Stimulated activated CD4-positive, alpha-beta T cell treated with anti-CD3 and anti-CD28 coated beads, Interleukin-2, amount 100 ng/mL, for 48 hours (primary cell): ENCODE results near the gene PHKB.
"Not testable (repeated sequence)": the region's sequence is repeated elsewhere in the genome, so short reads cannot be mapped to it uniquely, and the experiment has no call there.

Experiments used
- DNase-seq, 2 donors: peaks; one replicate each; pipeline ENCODE4 v3.0.0-alpha.2; 2020

PHKB gene

GRCh38 chr16:47460711-47461597 is at the start of gene PHKB, which contains the start of gene ITFG1:
Gene PHKB (plus strand): TSS chr16:47461331. CDS start chr16:47461351, 20 bp downstream.
Gene ITFG1 (minus strand): TSS chr16:47461063. CDS start chr16:47461045, 18 bp downstream.
- DNase-seq: peak; percentile 91 to 92

- no peak for DNase-seq
These were observed 48.1 kb upstream of the PHKB start for GRCh38 chr16:47413041-47413440.

GRCh38 chr16:47416869-47417268 is 44.3 kb upstream of the PHKB start:
- DNase-seq: no peak

- no peak for DNase-seq
These were observed 36.3 kb upstream of the PHKB start for GRCh38 chr16:47424846-47425245.

GRCh38 chr16:47426806-47427205 is 34.3 kb upstream of the PHKB start:
- DNase-seq: no peak

- DNase-seq: no peak
These were observed 29.2 kb upstream of the PHKB start for GRCh38 chr16:47431960-47432359.

GRCh38 chr16:47434274-47434673 is 26.9 kb upstream of the PHKB start:
- DNase-seq: not testable (repeated sequence)

GRCh38 chr16:47440066-47440465 is 21.1 kb upstream of the PHKB start:
- not testable (repeated sequence) for DNase-seq

GRCh38 chr16:47442884-47443283 is 18.2 kb upstream of the PHKB start:
- not testable (repeated sequence) for DNase-seq

- no peak for DNase-seq
These were observed 14.7 kb upstream of the PHKB start for GRCh38 chr16:47446431-47446830.

- no peak for DNase-seq
These were observed 12.1 kb upstream of the PHKB start for GRCh38 chr16:47448830-47449575.

- no peak for DNase-seq
These were observed 11.3 kb upstream of the PHKB start for GRCh38 chr16:47449788-47450187.

GRCh38 chr16:47458331-47458730 is 2.8 kb upstream of the PHKB start:
- no peak for DNase-seq

GRCh38 chr16:47459603-47460002 is 1.5 kb upstream of the PHKB start:
- DNase-seq: no peak

- DNase-seq: no peak
These were observed 796 bp upstream of the PHKB start for GRCh38 chr16:47460359-47460710.

GRCh38 chr16:47461598-47462266 is 601 bp downstream of the PHKB start:
- peak in 1 of 2 donors; percentile 8 for DNase-seq

- DNase-seq: no peak
These were observed 2.9 kb downstream of the PHKB start for GRCh38 chr16:47463771-47464624.

GRCh38 chr16:47465919-47466630 is 4.9 kb downstream of the PHKB start:
- DNase-seq: no peak

- DNase-seq: no peak
These were observed 6.4 kb downstream of the PHKB start for GRCh38 chr16:47467501-47467900.

GRCh38 chr16:47468070-47468689 is 7.0 kb downstream of the PHKB start:
- DNase-seq: not testable (repeated sequence)

GRCh38 chr16:47469227-47469626 is 8.1 kb downstream of the PHKB start:
- DNase-seq: no peak
